H1 (cell line): ENCODE results near the gene PCDH8. TPM values are rescaled to one million over a fixed set of nuclear protein-coding genes. Genes with fewer than 3 reads are reported as not detected.

Experiments used
- CTCF ChIA-PET: fragments of 300-600 bp; sonication (Branson Sonifier 250); formaldehyde crosslinking; loops from one replicate; lab custom pipeline; 2021; ENCODE audit not compliant: partially characterized antibody; lab: Charles Lee
- POLR2A ChIA-PET: fragments of 300-600 bp; sonication (Branson Sonifier 250); formaldehyde crosslinking; loops from one replicate; lab custom pipeline; 2021; ENCODE audit warnings: inconsistent platforms; ENCODE audit not compliant: partially characterized antibody; lab: Charles Lee
- DNase-seq, 2 experiments: peaks; one replicate each; pipeline versions ENCODE4 v3.0.0 to v3.0.0-alpha.2; 2010 to 2022; ENCODE audit warnings: low spot score in 2 of 2, low read depth in 1 of 2, mixed read lengths in 1 of 2
- FAIRE-seq: peaks from 2 replicates; lab custom pipeline; 2011; peaks lifted over from hg19 to GRCh38; lab: Jason Lieb, UNC
- H2AFZ ChIP-seq: 2 replicates; pipeline ENCODE4 v1.8.1; 2012; ENCODE audit warnings: low read length, inconsistent platforms
- H2AK5ac ChIP-seq: 2 replicates; pipeline ENCODE4 v1.6.1; 2013; ENCODE audit warnings: low read depth, low read length
- H2BK120ac ChIP-seq: replicated peaks from 2 replicates; pipeline ENCODE3; 2013; ENCODE audit warnings: low read depth, low read length, inconsistent platforms
- H2BK12ac ChIP-seq: 2 replicates; pipeline ENCODE4 v1.6.1; 2013; ENCODE audit warnings: low read depth, low read length
- H2BK15ac ChIP-seq: 2 replicates; pipeline ENCODE4 v1.6.1; 2013; ENCODE audit warnings: low read length
- H2BK20ac ChIP-seq: 2 replicates; pipeline ENCODE4 v1.6.1; 2013; ENCODE audit warnings: low read length
- H2BK5ac ChIP-seq: 2 replicates; pipeline ENCODE4 v1.6.1; 2013; ENCODE audit warnings: low read depth, low read length
- H3K14ac ChIP-seq: 2 replicates; pipeline ENCODE4 v1.6.1; 2013; ENCODE audit warnings: inconsistent platforms; ENCODE audit not compliant: insufficient read length
- H3K18ac ChIP-seq: 2 replicates; pipeline ENCODE4 v1.6.1; 2013; ENCODE audit warnings: low read length; ENCODE audit errors: extremely low read depth
- H3K23ac ChIP-seq: 2 replicates; pipeline ENCODE4 v1.6.1; 2013; ENCODE audit warnings: inconsistent platforms; ENCODE audit not compliant: insufficient read length
- H3K23me2 ChIP-seq: 2 replicates; pipeline ENCODE4 v1.6.1; 2013; ENCODE audit warnings: low read depth, low read length
- H3K27ac ChIP-seq: 2 replicates; pipeline ENCODE4 v1.6.1; 2011; ENCODE audit warnings: low read depth, low read length, inconsistent platforms
- H3K27me3 ChIP-seq, 4 experiments: replicated peaks in 1 of 4; 1 replicate in 1 of 4; 2 replicates in 3 of 4; pipeline versions ENCODE4 v1.6.1 to v1.8.1; 2011 to 2013; ENCODE audit warnings: low read length in 3 of 4, mild to moderate bottlenecking in 3 of 4, inconsistent platforms in 2 of 4, mixed read lengths in 2 of 4, moderate library complexity in 1 of 4; ENCODE audit not compliant: control insufficient read depth in 3 of 4, insufficient read depth in 3 of 4; ENCODE audit errors: extremely low read depth in 1 of 4
- H3K36me3 ChIP-seq, 4 experiments: 2 replicates each; pipeline versions ENCODE4 v1.6.1 to v1.8.1; 2011 to 2013; ENCODE audit warnings: mild to moderate bottlenecking in 4 of 4, low read length in 3 of 4, moderate library complexity in 2 of 4, control low read depth in 1 of 4, inconsistent platforms in 1 of 4; ENCODE audit not compliant: insufficient read depth in 4 of 4, control insufficient read depth in 2 of 4
- H3K4ac ChIP-seq: replicated peaks from 2 replicates; pipeline ENCODE3; 2013; ENCODE audit warnings: low read length, low read depth, mixed read lengths, inconsistent platforms; ENCODE audit not compliant: insufficient read length
- H3K4me1 ChIP-seq, 4 experiments: replicated peaks in 1 of 4; 1 replicate in 1 of 4; 2 replicates in 3 of 4; pipeline versions ENCODE4 v1.6.1 to v1.8.1; 2011 to 2013; ENCODE audit warnings: low read length in 3 of 4, inconsistent platforms in 2 of 4, mixed read lengths in 1 of 4; ENCODE audit not compliant: insufficient read depth in 4 of 4, control insufficient read depth in 3 of 4
- H3K4me2 ChIP-seq, 2 experiments: 2 replicates each; pipeline versions ENCODE4 v1.6.1 to v1.8.1; 2011 to 2013; ENCODE audit warnings: low read depth in 2 of 2, low read length in 2 of 2, control low read depth in 1 of 2, inconsistent platforms in 1 of 2, mild to moderate bottlenecking in 1 of 2; ENCODE audit not compliant: insufficient read depth in 1 of 2
- H3K4me3 ChIP-seq, 4 experiments: fragments of 200-600, 300-600 bp in 1 of 4; sonication (generic), shearing (Covaris generic), sonication (Bioruptor Twin) in 1 of 4; 2 replicates each; pipeline versions ENCODE4 v1.5.1 to v1.8.1; 2011 to 2016; ENCODE audit warnings: low read length in 4 of 4, low read depth in 3 of 4, control low read depth in 2 of 4, inconsistent platforms in 2 of 4, mild to moderate bottlenecking in 2 of 4, mixed read lengths in 1 of 4, moderate library complexity in 1 of 4; ENCODE audit not compliant: insufficient read depth in 2 of 4; ENCODE audit errors: extremely low read depth in 1 of 4
- H3K56ac ChIP-seq: replicated peaks from 2 replicates; pipeline ENCODE3; 2013; ENCODE audit warnings: low read depth, mild to moderate bottlenecking, mixed read lengths, low read length, inconsistent platforms; ENCODE audit not compliant: insufficient read length
- H3K79me1 ChIP-seq: 2 replicates; pipeline ENCODE4 v1.6.1; 2013; ENCODE audit warnings: low read depth, low read length, control low read depth
- H3K79me2 ChIP-seq, 2 experiments: 2 replicates each; pipeline versions ENCODE4 v1.6.1 to v1.8.1; 2012 to 2013; ENCODE audit warnings: low read length in 2 of 2, mild to moderate bottlenecking in 2 of 2, inconsistent platforms in 1 of 2; ENCODE audit not compliant: insufficient read depth in 2 of 2, control insufficient read depth in 1 of 2
- H3K9ac ChIP-seq, 4 experiments: replicated peaks in 1 of 4; 1 replicate in 1 of 4; 2 replicates in 3 of 4; pipeline versions ENCODE4 v1.6.1 to v1.8.1; 2011 to 2013; ENCODE audit warnings: low read depth in 3 of 4, low read length in 3 of 4, control low read depth in 2 of 4, mild to moderate bottlenecking in 2 of 4, moderate library complexity in 2 of 4, inconsistent platforms in 1 of 4; ENCODE audit errors: extremely low read depth in 1 of 4
- H3K9me3 ChIP-seq, 2 experiments: 2 replicates each; pipeline versions ENCODE4 v1.6.1 to v1.8.1; 2012 to 2013; ENCODE audit warnings: mild to moderate bottlenecking in 2 of 2, moderate library complexity in 2 of 2, control low read depth in 1 of 2, inconsistent platforms in 1 of 2, low read depth in 1 of 2, low read length in 1 of 2, mixed read lengths in 1 of 2; ENCODE audit not compliant: insufficient read depth in 2 of 2
- H4K20me1 ChIP-seq, 2 experiments: replicated peaks in 1 of 2; 2 replicates each; pipeline versions ENCODE3 to v1.8.1; 2011 to 2013; ENCODE audit warnings: inconsistent platforms in 2 of 2, low read length in 2 of 2, mild to moderate bottlenecking in 1 of 2; ENCODE audit not compliant: insufficient read depth in 2 of 2, control insufficient read depth in 1 of 2
- H4K5ac ChIP-seq: 2 replicates; pipeline ENCODE4 v1.6.1; 2013; ENCODE audit warnings: low read length, low read depth, mixed read lengths, inconsistent platforms; ENCODE audit not compliant: insufficient read length
- H4K8ac ChIP-seq: 2 replicates; pipeline ENCODE4 v1.8.0; 2013; ENCODE audit warnings: mild to moderate bottlenecking, moderate library complexity, low read length, inconsistent platforms; ENCODE audit not compliant: insufficient read depth; ENCODE audit errors: extremely low read depth
- H4K91ac ChIP-seq: replicated peaks from 2 replicates; pipeline ENCODE3; 2013; ENCODE audit warnings: low read length, mixed read lengths, inconsistent platforms; ENCODE audit not compliant: insufficient read length
- BRCA1 ChIP-seq: IDR thresholded peaks from 2 replicates; pipeline ENCODE4 v1.6.1; 2012; ENCODE audit warnings: low read depth, low read length, improper control_type of control experiment
- GABPA ChIP-seq: IDR thresholded peaks from 2 replicates; pipeline ENCODE4 v1.6.1; 2011; ENCODE audit warnings: mild to moderate bottlenecking, low read length, moderate library complexity, borderline replicate concordance; ENCODE audit not compliant: insufficient read depth
- JUND ChIP-seq: IDR thresholded peaks from 2 replicates; pipeline ENCODE4 v1.6.1; 2011; ENCODE audit warnings: mild to moderate bottlenecking, improper control_type of control experiment, low read length
- POLR2AphosphoS5 ChIP-seq: IDR thresholded peaks from 2 replicates; pipeline ENCODE4 v1.6.1; 2011; ENCODE audit warnings: low read depth, low read length
- WGBS, 2 experiments: shearing (Covaris generic) in 1 of 2; methylation state at CpG; one replicate each; pipeline versions ENCODE4 v1.1.6 to v1.1.7; 2013 to 2015; ENCODE audit warnings: low lambda C conversion rate in 2 of 2, mixed read lengths in 2 of 2, inconsistent platforms in 1 of 2, low coverage in 1 of 2, missing lambda C conversion rate in 1 of 2; ENCODE audit not compliant: insufficient replicate concordance in 2 of 2, insufficient coverage in 1 of 2, insufficient read length in 1 of 2; ENCODE audit errors: extremely low coverage in 1 of 2, missing lambda C conversion rate in 1 of 2; 5-methylcytosine and 5-hydroxymethylcytosine counted together
- polyA plus RNA-seq, 7 experiments: library from polyadenylated mRNA; depleted of rRNA in 3 of 7; stranded (reverse) in 5 of 7; unstranded in 2 of 7; fragments of >200 nt in 5 of 7; fragments of 200-250 nt in 2 of 7; gene quantifications; 1 replicate in 5 of 7; 2 replicates in 1 of 7; 4 replicates in 1 of 7; pipeline versions ENCODE4 v1.2.1 to v1.2.3, GENCODE V29; 2011 to 2013; ENCODE audit warnings: missing spikeins in 2 of 7, mixed read lengths in 2 of 7
- total RNA-seq: library from RNA; stranded (reverse); fragmentation: NEBNext Ultra II Directional; extraction: Animal tissue kit (Norgen Biotek cat#: 25700); gene quantifications from 2 replicates; pipeline ENCODE4 v1.2.1, GENCODE V29; 2021

The PCDH8 gene
- total and polyA plus RNA-seq, 2 of the 8 experiments (the other 6 are each of a cell fraction or from before 2014, with no cell fraction given) = 0.82 to 1.6 TPM

DNA sequence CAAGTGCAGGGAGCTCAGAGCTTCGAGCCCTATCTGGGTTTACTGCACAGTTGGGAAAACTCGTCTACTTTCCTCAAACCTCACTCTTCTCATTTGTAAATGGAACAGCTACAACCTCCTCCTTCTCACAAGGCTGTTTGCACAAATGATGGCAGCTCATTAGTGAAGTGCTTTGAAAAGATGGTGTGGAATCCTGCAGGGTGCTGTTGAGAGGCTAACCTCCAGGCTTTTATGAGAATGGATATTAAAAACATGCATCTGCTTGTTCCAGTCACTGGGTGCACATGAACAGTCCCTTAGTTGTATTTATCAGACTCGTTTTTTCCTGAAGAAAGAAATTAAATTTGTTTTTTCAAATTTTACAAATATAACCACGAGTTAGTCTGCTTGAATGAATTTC, 36.6 kb downstream of the PCDH8 start:
- H4K20me1 ChIP-seq = no peaks in the 10 kb centered on the region
- H2BK15ac ChIP-seq = no peak overlapping the region
- no peak overlapping the region for H3K4me2 ChIP-seq
- no peak overlapping the region for H3K56ac ChIP-seq
- FAIRE-seq (no peak), DNase-seq (no peak)
- no peak overlapping the region for H3K14ac ChIP-seq
- H4K8ac ChIP-seq = no peak overlapping the region
- H3K23me2 ChIP-seq = no peaks in the 10 kb centered on the region; the same call in 1 of the 2 replicates
- H3K9ac ChIP-seq = no peak overlapping the region
- no peaks in the 10 kb centered on the region; a peak in 1 of 8 replicates for H3K36me3 ChIP-seq
- H3K9me3 ChIP-seq = peaks cover 0 to 8% of the 10 kb centered on the region in 2 experiments; a peak in 1 of 4 replicates
- no peaks in the 10 kb centered on the region for H3K79me1 ChIP-seq
- no peak overlapping the region for H3K18ac ChIP-seq
- no peak overlapping the region for H3K27ac ChIP-seq
- H3K79me2 ChIP-seq = no peaks in the 10 kb centered on the region
- CTCF ChIA-PET = interaction anchor here (0.7 to 4.4 kb wide), 9 partner anchors 16 to 159 kb away, joined by 3 to 27 read pairs (median 4); partner anchors contain the start of gene SUGT1
- H4K5ac ChIP-seq = no peak overlapping the region
- H3K4ac ChIP-seq = no peak overlapping the region
- H2BK12ac ChIP-seq = no peak overlapping the region
- 88% methylated on average over 4 of the region's 4 CpGs; no CpG with 5 or more reads in 1 of the 2 experiments for WGBS, 2 experiments
- no peak overlapping the region for H3K4me3 ChIP-seq
- H2BK20ac ChIP-seq = no peak overlapping the region
- no peaks in the 10 kb centered on the region for H3K27me3 ChIP-seq
- H2BK120ac ChIP-seq = no peak overlapping the region
- POLR2A ChIA-PET = no interaction called here
- H2AK5ac ChIP-seq = no peak overlapping the region
- TF ChIP-seq JUND (no peak), POLR2AphosphoS5 (no peak), GABPA (no peak), BRCA1 (no peak)
- H2BK5ac ChIP-seq = no peak overlapping the region
- H3K23ac ChIP-seq = no peak overlapping the region
- H4K91ac ChIP-seq = no peak overlapping the region
- H3K4me1 ChIP-seq = peaks cover 0 to 6% (median 4%) of the 10 kb centered on the region in 4 experiments; a peak in 4 of 7 replicates
- 0 out of 2 replicates have a peak overlapping the region, but pooled peaks have one; percentile 47 for H2AFZ ChIP-seq
